Mucosa of rectum (tissue), 2 donors: ENCODE data around the gene FURIN.

Experiments
- H3K27ac ChIP-seq, 2 donors: one replicate each; pipeline ENCODE4 v1.7.0; 2013; ENCODE audit warnings: inconsistent platforms in 2 of 2, low read depth in 2 of 2, low read length in 2 of 2
- H3K27me3 ChIP-seq, 2 donors: one replicate each; pipeline ENCODE4 v1.7.0; 2013; ENCODE audit warnings: low read length in 2 of 2; ENCODE audit not compliant: control insufficient read depth in 2 of 2, insufficient read depth in 2 of 2
- H3K36me3 ChIP-seq, 2 donors: one replicate each; pipeline ENCODE4 v1.7.0; 2013; ENCODE audit warnings: low read length in 2 of 2; ENCODE audit not compliant: control insufficient read depth in 2 of 2, insufficient read depth in 2 of 2
- H3K4me1 ChIP-seq, 2 donors: one replicate each; pipeline ENCODE4 v1.7.0; 2013; ENCODE audit warnings: low read length in 2 of 2, mild to moderate bottlenecking in 1 of 2; ENCODE audit not compliant: control insufficient read depth in 2 of 2, insufficient read depth in 2 of 2
- H3K4me3 ChIP-seq, 2 donors: one replicate each; pipeline ENCODE4 v1.7.0; 2013; ENCODE audit warnings: low read length in 2 of 2
- H3K9ac ChIP-seq, 2 donors: one replicate each; pipeline ENCODE4 v1.7.0; 2013; ENCODE audit warnings: low read length in 2 of 2, low read depth in 1 of 2, mild to moderate bottlenecking in 1 of 2
- H3K9me3 ChIP-seq, 2 donors: one replicate each; pipeline ENCODE4 v1.7.0; 2013; ENCODE audit warnings: low read length in 2 of 2; ENCODE audit not compliant: control insufficient read depth in 2 of 2
- donor health status: healthy.
- donor health status: Normal muscosa, but diverticular disease.

Gene FURIN

GRCh38 chr15:90875549-90875981 is 7.2 kb downstream of the FURIN start:
- Histone ChIP-seq H3K9ac (no peak overlapping the region), H3K27me3 (no peaks in the 10 kb centered on the region), H3K36me3 (peaks cover 29 to 44% of the 10 kb centered on the region in 2 donors), H3K4me3 (no peak overlapping the region), H3K9me3 (no peaks in the 10 kb centered on the region), H3K27ac (no peak overlapping the region), H3K4me1 (peaks cover 24 to 27% of the 10 kb centered on the region in 2 donors)

GRCh38 chr15:90876046-90876445 is 7.7 kb downstream of the FURIN start:
- no peak overlapping the region for H3K9ac ChIP-seq
- H3K27ac ChIP-seq = no peak overlapping the region
- peaks cover 32 to 48% of the 10 kb centered on the region in 2 donors for H3K36me3 ChIP-seq
- no peak overlapping the region for H3K4me3 ChIP-seq
- no peaks in the 10 kb centered on the region for H3K9me3 ChIP-seq
- no peaks in the 10 kb centered on the region for H3K27me3 ChIP-seq
- peaks cover 20 to 23% of the 10 kb centered on the region in 2 donors for H3K4me1 ChIP-seq

- Histone ChIP-seq H3K4me1 (peaks cover 20 to 23% of the 10 kb centered on the region in 2 donors), H3K9me3 (no peaks in the 10 kb centered on the region), H3K27me3 (no peaks in the 10 kb centered on the region), H3K9ac (no peak overlapping the region), H3K27ac (no peak overlapping the region), H3K4me3 (no peak overlapping the region), H3K36me3 (peaks cover 32 to 50% of the 10 kb centered on the region in 2 donors)
These were observed 8.3 kb downstream of the FURIN start for GRCh38 chr15:90876512-90877170.

- no peak overlapping the region for H3K9ac ChIP-seq
- H3K4me1 ChIP-seq = peaks cover 18 to 21% of the 10 kb centered on the region in 2 donors
- no peaks in the 10 kb centered on the region for H3K27me3 ChIP-seq
- no peaks in the 10 kb centered on the region for H3K9me3 ChIP-seq
- H3K27ac ChIP-seq = no peak overlapping the region
- H3K36me3 ChIP-seq = peaks cover 32 to 53% of the 10 kb centered on the region in 2 donors
- no peak overlapping the region for H3K4me3 ChIP-seq
These were observed 8.9 kb downstream of the FURIN start for GRCh38 chr15:90877315-90877714.

DNA sequence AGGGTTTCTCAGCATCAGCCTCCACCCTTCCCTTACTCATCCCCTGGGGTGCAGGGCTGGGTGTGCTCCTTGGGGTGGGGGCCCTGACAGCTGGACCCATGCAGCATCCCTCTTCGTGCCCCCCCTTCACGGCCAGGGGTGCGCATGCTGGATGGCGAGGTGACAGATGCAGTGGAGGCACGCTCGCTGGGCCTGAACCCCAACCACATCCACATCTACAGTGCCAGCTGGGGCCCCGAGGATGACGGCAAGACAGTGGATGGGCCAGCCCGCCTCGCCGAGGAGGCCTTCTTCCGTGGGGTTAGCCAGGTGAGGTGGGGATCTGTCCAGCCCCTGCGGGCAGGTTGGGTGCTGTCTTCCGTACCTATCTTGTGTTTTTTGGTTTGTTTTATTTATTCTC is 9.6 kb downstream of the FURIN start:
- Histone ChIP-seq H3K4me1 (peaks cover 11 to 14% of the 10 kb centered on the region in 2 donors), H3K27me3 (no peaks in the 10 kb centered on the region), H3K27ac (no peak overlapping the region), H3K36me3 (peaks cover 32 to 53% of the 10 kb centered on the region in 2 donors), H3K4me3 (no peak overlapping the region), H3K9me3 (no peaks in the 10 kb centered on the region), H3K9ac (no peak overlapping the region)

GRCh38 chr15:90878660-90879059 is 10.3 kb downstream of the FURIN start:
- H3K27me3 ChIP-seq = no peaks in the 10 kb centered on the region
- no peaks in the 10 kb centered on the region for H3K9me3 ChIP-seq
- H3K27ac ChIP-seq = no peak overlapping the region
- peaks cover 9 to 12% of the 10 kb centered on the region in 2 donors for H3K4me1 ChIP-seq
- H3K36me3 ChIP-seq = peaks cover 32 to 53% of the 10 kb centered on the region in 2 donors
- no peak overlapping the region for H3K9ac ChIP-seq
- H3K4me3 ChIP-seq = no peak overlapping the region

- Histone ChIP-seq H3K4me1 (peaks cover 11 to 13% of the 10 kb centered on the region in 2 donors), H3K4me3 (no peak overlapping the region), H3K9ac (no peak overlapping the region), H3K27ac (no peak overlapping the region), H3K27me3 (no peaks in the 10 kb centered on the region), H3K36me3 (peaks cover 32 to 53% of the 10 kb centered on the region in 2 donors), H3K9me3 (no peaks in the 10 kb centered on the region)
These were observed 11.5 kb downstream of the FURIN start for GRCh38 chr15:90879730-90880366.

- no peaks in the 10 kb centered on the region for H3K9me3 ChIP-seq
- H3K9ac ChIP-seq = no peak overlapping the region
- peaks cover 14 to 16% of the 10 kb centered on the region in 2 donors for H3K4me1 ChIP-seq
- no peak overlapping the region for H3K27ac ChIP-seq
- peaks cover 32 to 53% of the 10 kb centered on the region in 2 donors for H3K36me3 ChIP-seq
- H3K4me3 ChIP-seq = no peak overlapping the region
- H3K27me3 ChIP-seq = no peaks in the 10 kb centered on the region
These were observed 12.2 kb downstream of the FURIN start for GRCh38 chr15:90880381-90881145.

DNA sequence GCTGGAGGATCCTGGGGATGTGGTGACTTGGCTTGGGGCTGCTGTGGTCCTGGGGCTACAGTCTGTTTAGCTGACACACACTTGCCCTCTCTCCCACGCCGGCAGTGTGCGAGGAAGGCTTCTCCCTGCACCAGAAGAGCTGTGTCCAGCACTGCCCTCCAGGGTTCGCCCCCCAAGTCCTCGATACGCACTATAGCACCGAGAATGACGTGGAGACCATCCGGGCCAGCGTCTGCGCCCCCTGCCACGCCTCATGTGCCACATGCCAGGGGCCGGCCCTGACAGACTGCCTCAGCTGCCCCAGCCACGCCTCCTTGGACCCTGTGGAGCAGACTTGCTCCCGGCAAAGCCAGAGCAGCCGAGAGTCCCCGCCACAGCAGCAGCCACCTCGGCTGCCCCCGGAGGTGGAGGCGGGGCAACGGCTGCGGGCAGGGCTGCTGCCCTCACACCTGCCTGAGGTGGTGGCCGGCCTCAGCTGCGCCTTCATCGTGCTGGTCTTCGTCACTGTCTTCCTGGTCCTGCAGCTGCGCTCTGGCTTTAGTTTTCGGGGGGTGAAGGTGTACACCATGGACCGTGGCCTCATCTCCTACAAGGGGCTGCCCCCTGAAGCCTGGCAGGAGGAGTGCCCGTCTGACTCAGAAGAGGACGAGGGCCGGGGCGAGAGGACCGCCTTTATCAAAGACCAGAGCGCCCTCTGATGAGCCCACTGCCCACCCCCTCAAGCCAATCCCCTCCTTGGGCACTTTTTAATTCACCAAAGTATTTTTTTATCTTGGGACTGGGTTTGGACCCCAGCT is 13.0 kb downstream of the FURIN start:
- no peaks in the 10 kb centered on the region for H3K27me3 ChIP-seq
- peaks cover 29 to 47% of the 10 kb centered on the region in 2 donors for H3K36me3 ChIP-seq
- no peaks in the 10 kb centered on the region for H3K9me3 ChIP-seq
- H3K27ac ChIP-seq = no peak overlapping the region
- H3K4me3 ChIP-seq = no peak overlapping the region
- peaks cover 17 to 21% of the 10 kb centered on the region in 2 donors for H3K4me1 ChIP-seq
- H3K9ac ChIP-seq = no peak overlapping the region
